Measurements from ENCODE around the gene INPPL1. TPM values are rescaled to one million over a fixed set of nuclear protein-coding genes. Genes with fewer than 3 reads are reported as not detected.
"Not testable (repeated sequence)": the region's sequence is repeated elsewhere in the genome, so short reads cannot be mapped to it uniquely, and the experiment has no call there.

Gene INPPL1
- total RNA-seq, 2 donors from 2014 or later: 68.8 to 84.5 TPM

DNA sequence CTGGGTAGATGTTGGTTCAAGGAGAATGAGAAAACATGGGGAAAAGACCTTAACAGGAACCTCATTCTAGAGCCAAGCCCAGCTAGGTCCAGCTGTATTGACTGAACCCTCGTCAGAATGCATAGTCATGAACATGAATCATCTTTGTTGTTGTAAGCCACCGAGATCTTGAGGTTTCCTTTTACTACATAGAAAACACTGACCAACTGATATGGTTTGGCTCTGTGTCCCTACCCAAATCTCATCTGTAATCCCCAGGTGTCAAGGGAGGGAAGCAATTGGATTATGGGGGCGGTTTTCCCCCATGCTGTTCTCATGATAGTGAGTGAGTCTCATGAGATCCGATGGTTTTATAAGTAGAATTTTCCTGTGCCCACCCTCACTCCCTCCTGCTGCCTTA, 38.8 kb downstream of the INPPL1 start:
- H3K4me3 ChIP-seq: no peak overlapping the region
- H3K36me3 ChIP-seq: no peaks in the 10 kb centered on the region
- no peak for DNase-seq (ENCODE audit: low spot score)
- no peaks in the 10 kb centered on the region for H3K4me1 ChIP-seq
- H3K27ac ChIP-seq: no peak overlapping the region
- no peaks in the 10 kb centered on the region for H3K27me3 ChIP-seq
- TF ChIP-seq, protein P1, sequence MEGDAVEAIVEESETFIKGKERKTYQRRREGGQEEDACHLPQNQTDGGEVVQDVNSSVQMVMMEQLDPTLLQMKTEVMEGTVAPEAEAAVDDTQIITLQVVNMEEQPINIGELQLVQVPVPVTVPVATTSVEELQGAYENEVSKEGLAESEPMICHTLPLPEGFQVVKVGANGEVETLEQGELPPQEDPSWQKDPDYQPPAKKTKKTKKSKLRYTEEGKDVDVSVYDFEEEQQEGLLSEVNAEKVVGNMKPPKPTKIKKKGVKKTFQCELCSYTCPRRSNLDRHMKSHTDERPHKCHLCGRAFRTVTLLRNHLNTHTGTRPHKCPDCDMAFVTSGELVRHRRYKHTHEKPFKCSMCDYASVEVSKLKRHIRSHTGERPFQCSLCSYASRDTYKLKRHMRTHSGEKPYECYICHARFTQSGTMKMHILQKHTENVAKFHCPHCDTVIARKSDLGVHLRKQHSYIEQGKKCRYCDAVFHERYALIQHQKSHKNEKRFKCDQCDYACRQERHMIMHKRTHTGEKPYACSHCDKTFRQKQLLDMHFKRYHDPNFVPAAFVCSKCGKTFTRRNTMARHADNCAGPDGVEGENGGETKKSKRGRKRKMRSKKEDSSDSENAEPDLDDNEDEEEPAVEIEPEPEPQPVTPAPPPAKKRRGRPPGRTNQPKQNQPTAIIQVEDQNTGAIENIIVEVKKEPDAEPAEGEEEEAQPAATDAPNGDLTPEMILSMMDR (IDR thresholded peaks at IDR 0.05): no peak
- H3K9me3 ChIP-seq: no peaks in the 10 kb centered on the region

DNA sequence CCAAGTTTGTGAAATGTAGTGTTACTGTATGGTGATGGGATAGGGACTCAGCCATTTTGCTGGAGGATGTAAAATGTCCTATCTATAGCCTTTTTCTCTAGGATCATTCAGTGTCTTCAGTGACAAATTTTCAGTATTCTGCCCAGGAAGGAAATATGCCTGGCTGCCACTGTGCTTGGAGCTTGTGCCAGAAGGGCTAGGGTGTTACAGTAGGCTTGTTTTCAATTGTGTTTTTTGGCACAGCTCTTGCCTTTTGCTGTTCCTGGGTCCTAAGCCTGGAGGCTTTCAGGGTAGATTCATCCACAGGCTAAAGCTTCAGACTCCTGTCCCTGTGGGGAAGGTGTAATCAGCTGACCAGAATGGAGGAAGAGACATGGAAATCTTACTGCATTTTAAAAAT, 41.4 kb downstream of the INPPL1 start:
- H3K27me3 ChIP-seq: no peaks in the 10 kb centered on the region
- no peak overlapping the region for H3K27ac ChIP-seq
- TF ChIP-seq, protein P1 (IDR thresholded peaks at IDR 0.05): no peak
- H3K9me3 ChIP-seq: no peaks in the 10 kb centered on the region
- DNase-seq (ENCODE audit: low spot score): no peak
- H3K4me3 ChIP-seq: no peak overlapping the region
- no peaks in the 10 kb centered on the region for H3K36me3 ChIP-seq
- H3K4me1 ChIP-seq: no peaks in the 10 kb centered on the region

- H3K27ac ChIP-seq; H3K4me1 ChIP-seq; H3K27me3 ChIP-seq; H3K9me3 ChIP-seq; DNase-seq (ENCODE audit: low spot score); H3K36me3 ChIP-seq; H3K4me3 ChIP-seq: not testable (repeated sequence)
These were observed 42.4 kb downstream of the INPPL1 start for GRCh38 chr11:72266960-72267359.

- Histone ChIP-seq H3K4me3 (no peak overlapping the region), H3K27me3 (no peaks in the 10 kb centered on the region), H3K4me1 (no peaks in the 10 kb centered on the region), H3K9me3 (no peaks in the 10 kb centered on the region), H3K27ac (no peak overlapping the region), H3K36me3 (no peaks in the 10 kb centered on the region)
- TF ChIP-seq, protein P1 (IDR thresholded peaks at IDR 0.05): no peak
- DNase-seq (ENCODE audit: low spot score): no peak
These were observed 43.5 kb downstream of the INPPL1 start for GRCh38 chr11:72267956-72268617.

DNA sequence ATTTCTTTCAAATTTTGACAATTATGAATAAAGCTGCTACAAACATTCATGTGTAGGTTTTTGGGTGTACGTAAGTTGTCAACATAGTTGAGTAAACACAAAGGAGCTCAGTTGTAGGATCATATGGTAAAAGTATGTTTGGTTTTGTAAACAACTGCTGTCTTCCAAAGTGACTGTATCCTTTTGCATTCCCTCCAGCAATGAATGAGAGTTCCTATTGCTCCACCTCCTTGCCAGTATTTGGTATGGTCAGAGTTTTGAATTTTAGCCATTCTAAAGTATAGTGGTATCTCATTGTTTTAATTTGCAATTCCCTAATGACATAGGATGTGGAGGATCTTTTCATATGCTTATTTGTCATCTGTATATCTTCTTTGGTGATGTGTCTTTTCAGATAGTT, 47.4 kb downstream of the INPPL1 start:
- no peak overlapping the region for H3K27ac ChIP-seq
- H3K27me3 ChIP-seq: no peaks in the 10 kb centered on the region
- TF ChIP-seq, protein P1 (IDR thresholded peaks at IDR 0.05): no peak
- H3K4me1 ChIP-seq: no peaks in the 10 kb centered on the region
- no peak overlapping the region for H3K4me3 ChIP-seq
- H3K36me3 ChIP-seq: no peaks in the 10 kb centered on the region
- DNase-seq (ENCODE audit: low spot score): no peak
- no peaks in the 10 kb centered on the region for H3K9me3 ChIP-seq

GRCh38 chr11:72274435-72274834, 49.9 kb downstream of the INPPL1 start:
- TF ChIP-seq, protein P1 (IDR thresholded peaks at IDR 0.05): no peak
- H3K27me3 ChIP-seq: no peaks in the 10 kb centered on the region
- no peaks in the 10 kb centered on the region for H3K4me1 ChIP-seq
- DNase-seq (ENCODE audit: low spot score): no peak
- H3K4me3 ChIP-seq: no peak overlapping the region
- H3K27ac ChIP-seq: no peak overlapping the region
- H3K36me3 ChIP-seq: no peaks in the 10 kb centered on the region
- H3K9me3 ChIP-seq: no peaks in the 10 kb centered on the region

Measured in right atrium auricular region (tissue), 2 donors.